Measurements from ENCODE around the gene GCNT2.
"Not testable (repeated sequence)": the region's sequence is repeated elsewhere in the genome, so short reads cannot be mapped to it uniquely, and the experiment has no call there.

The GCNT2 gene

GRCh38 chr6:10613723-10614122, 92.6 kb downstream of the GCNT2 start:
- no peak for DNase-seq

DNA sequence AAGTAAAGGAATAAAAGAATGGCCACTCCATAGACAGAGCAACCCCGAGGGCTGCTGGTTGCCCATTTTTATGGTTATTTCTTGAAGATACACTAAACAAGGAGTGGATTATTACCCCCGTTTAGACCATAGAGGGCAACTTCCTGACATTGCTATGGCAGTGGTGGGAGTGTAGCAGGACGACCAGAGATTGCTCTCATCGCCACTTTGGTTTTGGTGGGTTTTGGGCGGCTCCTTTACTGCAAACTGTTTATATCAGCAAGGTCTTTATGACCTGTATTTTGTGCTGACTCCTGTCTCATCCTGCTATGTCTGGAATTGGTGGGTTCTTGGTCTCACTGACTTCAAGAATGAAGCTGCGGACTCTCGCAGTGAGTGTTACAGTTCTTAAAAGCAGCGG, 94.5 kb downstream of the GCNT2 start:
- no peak for DNase-seq

DNA sequence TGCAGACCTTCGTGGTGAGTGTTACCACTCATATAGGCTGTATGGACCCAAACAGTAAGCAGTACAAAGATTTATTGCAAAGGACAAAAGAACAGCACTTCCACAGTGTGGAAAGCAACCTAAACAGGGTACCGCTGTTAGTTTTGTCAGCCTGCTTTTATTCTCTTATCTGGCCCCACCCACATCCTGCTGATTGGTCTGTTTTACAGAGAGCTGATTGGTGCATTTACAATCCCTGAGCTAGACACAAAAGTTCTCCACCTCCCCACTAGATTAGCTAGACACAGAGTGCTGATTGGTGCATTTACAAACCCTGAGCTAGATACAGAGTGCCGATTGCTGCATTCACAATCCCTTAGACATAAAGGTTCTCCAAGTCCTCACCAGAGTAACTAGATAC, 95.1 kb downstream of the GCNT2 start:
- not testable (repeated sequence) for DNase-seq

DNA sequence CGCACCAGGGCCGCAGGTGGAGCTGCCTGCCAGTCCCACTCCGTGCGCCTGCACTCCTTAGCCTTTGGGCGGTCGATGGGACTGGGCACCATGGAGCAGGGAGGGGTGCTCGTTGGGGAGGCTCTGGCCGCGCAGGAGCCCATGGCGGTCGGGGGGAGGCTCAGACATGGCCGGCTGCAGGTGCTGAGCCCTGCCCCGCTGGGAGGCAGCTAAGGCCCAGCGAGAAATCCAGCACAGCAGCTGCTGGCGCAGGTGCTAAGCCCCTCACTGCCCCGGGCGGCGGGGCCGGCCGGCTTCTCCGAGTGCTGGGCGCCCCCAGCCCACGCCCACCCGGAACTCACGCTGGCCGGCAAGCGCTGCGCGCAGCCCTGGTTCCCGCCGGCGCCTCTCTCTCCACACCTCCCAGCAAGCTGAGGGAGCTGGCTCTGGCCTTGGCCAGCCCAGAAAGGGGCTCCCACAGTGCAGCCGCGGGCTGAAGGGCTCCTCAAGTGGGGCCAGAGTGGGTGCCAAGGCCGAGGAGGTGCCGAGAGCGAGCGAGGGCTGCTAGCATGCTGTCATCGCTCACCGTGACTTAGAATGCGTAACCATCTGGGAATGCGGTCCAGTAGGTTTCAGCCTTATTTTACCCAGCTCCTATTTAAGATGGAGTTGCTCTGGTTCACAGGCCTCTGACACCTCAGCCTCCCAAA, 96.0 kb downstream of the GCNT2 start:
- no peak for DNase-seq

- DNase-seq, result no peak
These were observed 97.3 kb downstream of the GCNT2 start for GRCh38 chr6:10618409-10618808.

DNA sequence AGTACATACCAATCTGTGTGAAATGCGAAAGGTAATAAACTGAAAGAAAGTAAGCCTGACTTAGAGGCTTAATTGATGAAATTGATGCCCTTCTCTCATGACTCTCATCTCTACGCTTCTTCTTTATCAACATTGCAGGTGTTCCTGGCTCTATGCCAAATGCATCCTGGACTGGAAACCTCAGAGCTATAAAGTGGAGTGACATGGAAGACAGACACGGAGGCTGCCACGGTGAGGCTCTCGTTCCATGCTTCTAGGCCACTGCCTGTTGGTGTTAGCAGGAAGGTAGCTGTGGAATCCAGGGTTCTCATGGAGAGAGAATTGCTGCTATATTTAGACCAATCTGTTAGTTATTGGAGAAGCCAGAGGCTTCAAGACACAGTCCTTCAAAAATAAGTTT, 100.1 kb downstream of the GCNT2 start:
- DNase-seq, result no peak

DNA sequence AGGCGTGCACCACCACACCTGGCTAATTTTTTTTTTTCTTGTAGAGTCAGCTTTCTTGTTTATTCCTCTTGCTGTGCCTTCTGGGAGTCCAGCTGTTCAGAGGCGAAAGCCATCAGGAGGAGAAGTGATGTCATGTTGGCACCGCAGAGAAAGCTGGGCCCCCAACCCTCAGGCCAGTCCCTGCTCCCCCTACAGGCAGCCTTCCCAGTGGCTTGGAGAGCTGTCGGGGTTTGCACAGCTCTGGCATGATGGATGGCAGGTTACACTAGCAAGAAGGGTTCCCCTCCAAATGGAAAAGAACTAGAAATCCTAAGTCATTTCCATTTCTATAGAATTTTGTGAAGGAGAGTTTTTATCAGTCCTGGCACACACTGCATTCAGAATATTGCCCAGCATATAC, 100.7 kb downstream of the GCNT2 start:
- DNase-seq, result no peak

DNA sequence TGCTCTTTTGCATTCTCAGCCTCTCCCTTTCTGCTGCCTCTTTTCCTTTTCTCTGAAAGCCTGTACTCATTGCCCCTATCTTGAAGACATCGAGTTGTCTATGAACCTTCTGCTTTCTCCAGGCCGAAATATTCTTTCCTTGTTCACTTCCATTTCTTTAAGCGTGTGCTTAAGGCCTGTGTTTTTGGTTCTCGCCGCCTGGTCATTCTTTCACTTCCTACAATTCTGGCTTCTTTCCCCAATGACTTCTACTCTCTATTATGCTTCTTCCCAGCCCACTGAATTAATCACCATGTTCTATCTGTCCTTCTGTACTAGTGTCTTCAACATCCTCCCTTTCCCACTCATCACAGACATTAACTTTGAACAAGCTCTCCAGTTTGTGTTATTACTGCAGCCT, 103.7 kb downstream of the GCNT2 start:
- DNase-seq, result no peak

- no peak for DNase-seq
These were observed 105.1 kb downstream of the GCNT2 start for GRCh38 chr6:10626154-10626741.

GRCh38 chr6:10627800-10628199, 106.6 kb downstream of the GCNT2 start:
- DNase-seq, result no peak

GRCh38 chr6:10630178-10630577, 109.0 kb downstream of the GCNT2 start:
- no peak for DNase-seq

DNA sequence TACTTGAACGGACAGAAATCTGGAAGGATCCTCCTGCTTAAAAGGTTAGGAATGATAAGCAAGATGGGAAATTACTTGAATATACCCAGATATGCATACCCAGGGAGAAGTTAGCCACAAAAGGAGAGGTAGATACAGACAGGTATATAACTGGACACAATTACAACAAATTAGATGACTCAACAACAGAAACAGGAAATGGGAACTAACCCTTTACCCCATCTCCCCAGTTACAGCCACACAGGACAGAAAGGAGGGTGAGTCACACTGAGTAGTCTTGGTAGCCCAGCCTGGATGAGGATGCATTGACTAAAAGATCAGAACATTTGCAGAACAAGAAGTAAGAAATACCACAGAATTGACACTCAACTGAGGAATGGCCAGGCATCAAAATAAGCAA, 112.1 kb downstream of the GCNT2 start:
- no peak for DNase-seq

DNA sequence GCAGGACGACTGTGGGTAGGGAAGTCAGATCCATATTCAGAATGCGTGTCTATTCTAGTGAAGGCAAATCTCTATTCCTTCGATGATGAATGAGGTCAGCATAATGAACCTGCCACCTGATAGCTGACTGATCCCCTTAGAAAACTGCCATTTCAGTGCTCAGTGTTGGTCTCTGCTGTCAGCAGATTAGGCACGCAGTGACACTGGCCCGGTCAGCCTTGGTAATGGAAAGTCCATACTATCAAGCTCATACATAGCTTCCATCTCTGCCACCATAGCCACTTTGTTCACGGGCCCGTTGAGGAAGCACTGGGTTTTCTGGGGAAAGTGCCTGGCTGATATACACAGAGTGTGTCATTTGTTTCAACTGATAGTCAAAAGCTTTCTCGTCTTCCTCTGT, 119.3 kb downstream of the GCNT2 start:
- DNase-seq, result no peak

GRCh38 chr6:10641528-10641927, 120.4 kb downstream of the GCNT2 start:
- no peak for DNase-seq

DNA sequence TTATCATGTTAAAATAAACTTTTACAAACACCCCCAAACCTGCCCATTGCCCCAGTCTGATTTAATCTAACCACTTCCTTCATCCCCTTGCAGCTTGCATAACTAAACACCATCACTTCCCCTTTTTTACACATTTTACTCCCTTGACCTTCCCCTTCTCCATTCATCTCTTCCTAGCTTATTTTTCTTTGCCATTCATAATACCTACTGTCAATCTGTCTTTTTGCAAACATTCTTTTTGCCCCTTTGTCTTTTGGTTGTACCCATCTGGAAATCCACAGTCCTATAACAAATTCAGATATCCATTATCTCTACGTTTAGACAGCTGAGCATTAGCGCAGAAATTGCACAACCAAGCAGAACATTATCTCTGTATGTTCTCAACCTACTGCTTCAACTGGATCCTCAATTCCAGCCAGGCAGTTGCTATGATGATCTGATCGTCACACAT, 122.1 kb downstream of the GCNT2 start:
- DNase-seq, result no peak

DNA sequence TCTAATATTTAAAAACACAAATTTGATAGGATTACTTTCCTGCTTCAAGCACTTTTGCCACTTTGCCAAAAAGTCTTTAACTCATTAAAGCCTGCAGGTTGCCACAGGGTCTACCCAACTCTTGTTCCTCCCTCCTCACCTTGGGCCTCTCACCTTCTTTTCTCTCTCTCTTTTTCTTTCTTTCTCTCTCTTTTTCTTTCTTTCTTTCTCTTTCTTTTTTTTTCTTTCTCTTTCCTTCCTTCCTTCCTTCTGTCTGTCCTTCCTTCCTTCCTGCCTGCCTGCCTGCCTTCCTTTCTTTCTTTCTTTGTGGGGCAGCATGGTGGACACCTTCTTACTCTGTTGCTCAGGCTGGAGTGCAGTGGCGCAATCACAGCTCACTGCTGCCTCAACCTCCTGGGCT, 123.1 kb downstream of the GCNT2 start:
- no peak for DNase-seq

GRCh38 chr6:10655508-10656055, 134.4 kb downstream of the GCNT2 start:
- no peak for DNase-seq

DNA sequence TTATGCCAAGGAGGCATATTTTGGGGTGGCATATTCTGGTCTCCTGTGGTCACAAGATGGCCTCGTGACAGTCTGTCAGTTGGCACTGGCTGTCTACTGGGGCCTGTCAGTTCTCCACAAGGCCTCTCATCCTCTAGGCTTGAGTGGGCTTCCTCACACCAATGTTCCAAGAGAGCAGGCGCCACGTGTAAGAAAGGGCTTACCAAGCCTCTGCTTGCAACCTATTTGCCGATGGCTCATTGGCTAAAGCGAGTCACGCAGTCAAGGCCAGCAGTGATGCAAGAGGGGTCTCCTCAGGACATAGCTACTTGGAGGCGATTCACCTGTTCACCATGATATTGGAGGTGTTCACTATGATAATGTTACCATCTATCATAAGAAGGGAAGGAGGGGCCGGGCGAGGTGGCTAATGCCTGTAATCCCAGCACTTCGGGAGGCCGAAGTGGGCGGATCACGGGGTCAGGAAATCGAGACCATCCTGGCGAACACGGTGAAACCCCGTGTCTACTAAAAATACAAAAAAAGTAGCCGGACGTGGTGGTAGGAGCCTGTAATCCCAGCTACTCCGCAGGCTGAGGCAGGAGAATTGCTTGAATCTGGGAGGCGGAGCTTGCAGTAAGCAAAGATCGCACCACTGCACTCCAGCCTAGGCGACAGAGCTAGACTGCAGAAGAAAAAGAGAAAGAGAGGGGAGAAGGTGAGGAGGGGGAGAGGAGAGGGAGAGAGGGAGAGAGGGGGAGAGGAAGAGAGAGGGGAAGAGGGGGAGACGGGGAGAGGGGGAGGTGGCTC, 138.0 kb downstream of the GCNT2 start:
- no peak for DNase-seq

DNA sequence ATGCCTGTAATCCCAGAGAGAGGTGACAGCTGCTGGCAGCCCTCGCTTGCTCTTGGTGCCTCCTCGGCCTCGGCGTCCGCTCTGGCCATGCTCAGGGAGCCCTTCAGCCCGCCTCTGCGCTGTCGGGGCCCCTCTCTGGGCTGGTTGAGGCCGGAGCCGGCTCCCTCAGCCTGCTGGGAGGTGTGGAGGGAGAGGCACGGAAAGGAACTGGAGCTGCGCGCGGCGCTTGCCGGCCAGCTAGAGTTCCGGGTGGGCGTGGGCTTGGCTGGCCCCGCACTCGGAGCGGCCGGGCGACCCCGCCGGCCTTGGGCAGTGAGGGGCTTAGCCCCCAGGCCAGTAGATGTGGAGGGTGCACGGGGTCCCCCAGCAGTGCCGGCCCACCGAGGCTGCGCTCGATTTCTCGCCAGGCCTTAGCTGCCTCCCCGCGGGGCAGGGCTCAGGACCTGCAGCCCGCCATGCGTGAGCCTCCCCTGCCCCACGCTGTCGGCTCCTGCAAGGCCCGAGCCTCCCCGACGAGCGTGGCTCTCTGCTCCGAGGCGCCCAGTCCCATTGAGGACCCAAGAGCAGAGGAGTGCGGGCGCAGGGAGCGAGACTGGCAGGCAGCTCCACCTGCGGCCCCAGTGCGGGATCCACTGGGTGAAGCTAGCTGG, 138.7 kb downstream of the GCNT2 start:
- DNase-seq, result no peak

DNA sequence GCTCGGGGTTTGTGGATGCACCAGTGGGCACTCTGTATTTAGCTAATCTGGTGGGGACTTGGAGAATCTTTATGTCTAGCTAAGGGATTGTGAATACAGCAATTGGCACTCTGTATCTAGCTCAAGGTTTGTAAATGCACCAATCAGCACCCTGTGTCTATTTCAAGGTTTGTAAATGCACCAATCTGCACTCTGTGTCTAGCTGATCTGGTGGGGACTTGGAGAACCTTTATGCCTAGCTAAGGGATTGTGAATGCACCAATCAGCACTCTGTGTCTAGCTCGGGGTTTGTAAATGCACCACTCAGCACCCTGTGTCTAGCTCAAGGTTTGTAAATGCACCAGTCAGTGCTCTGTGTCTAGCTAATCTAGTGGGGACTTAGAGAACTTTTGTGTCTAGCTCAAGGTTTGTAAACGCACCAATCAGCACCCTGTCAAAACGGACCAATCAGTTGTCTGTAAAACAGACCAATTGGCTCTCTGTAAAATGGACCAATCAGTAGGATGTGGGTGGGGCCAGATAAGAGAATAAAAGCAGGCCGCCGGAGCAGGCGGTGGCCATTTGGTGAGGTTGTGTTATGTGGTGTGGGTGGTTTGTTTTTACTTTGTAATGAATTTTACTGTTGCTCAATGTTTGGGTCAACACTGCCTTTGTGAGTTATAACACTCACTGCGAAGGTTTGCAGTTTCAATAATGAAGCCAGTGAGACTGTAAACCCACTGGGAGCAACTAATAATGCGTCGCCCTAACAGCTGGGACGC, 139.5 kb downstream of the GCNT2 start:
- not testable (repeated sequence) for DNase-seq

DNA sequence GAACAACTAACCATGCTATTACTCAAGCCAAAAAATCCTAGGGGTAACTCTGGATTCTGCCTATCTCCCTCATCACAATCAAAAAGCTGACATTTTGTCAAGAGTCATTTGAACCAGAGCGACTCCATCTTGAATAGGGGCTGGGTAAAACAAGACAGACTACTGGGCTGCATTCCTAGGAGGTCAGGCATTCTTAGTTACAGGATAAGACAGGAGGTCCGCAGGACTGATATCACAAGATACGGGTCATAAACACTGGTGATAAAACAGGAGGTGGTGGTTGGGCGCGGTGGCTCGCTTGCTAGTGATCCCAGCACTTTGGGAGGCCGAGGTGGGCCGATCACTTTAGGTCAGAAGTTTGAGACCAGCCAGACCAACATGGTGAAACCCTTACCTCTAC, 141.1 kb downstream of the GCNT2 start:
- DNase-seq, result no peak

- no peak for DNase-seq
These were observed 141.6 kb downstream of the GCNT2 start for GRCh38 chr6:10662742-10663141.

- not testable (repeated sequence) for DNase-seq
These were observed 144.4 kb downstream of the GCNT2 start for GRCh38 chr6:10665595-10665994.

Measured in stimulated activated CD4-positive, alpha-beta T cell treated with anti-CD3 and anti-CD28 coated beads, Interleukin-2, amount 100 ng/mL, for 48 hours (primary cell).